ENCODE measurements around the gene GAL3ST3.
A peak's percentile ranks its signal among the peaks of the same experiment; 100 is the strongest.

GRCh38 chr11:66069715-66070603 is 21.0 kb upstream of the GAL3ST3 start, which contains the start of gene PACS1:
- TF ChIP-seq CTCF (conservative IDR thresholded peaks at IDR 0.05; ENCODE audit: low read depth in 2 of 2) (no peak), EZH2 (IDR thresholded peaks at IDR 0.05; ENCODE audit: low read depth, unreplicated experiment) (no peak), REST (IDR thresholded peaks at IDR 0.05; ENCODE audit: unreplicated experiment) (no peak), POLR2AphosphoS5 (IDR thresholded peaks at IDR 0.05; ENCODE audit: low read depth) (peak; percentile 37; the same call in 1 of the 2 replicates), EZH2phosphoT487 (IDR thresholded peaks at IDR 0.05; ENCODE audit: unreplicated experiment) (no peak), NANOG (IDR thresholded peaks at IDR 0.05; ENCODE audit: borderline replicate concordance) (no peak), CREB1 (CRISPR knock-in tag; IDR thresholded peaks at IDR 0.05; ENCODE audit: low read depth) (no peak), ETS1 (IDR thresholded peaks at IDR 0.05) (no peak), ZNF331 (CRISPR knock-in tag; IDR thresholded peaks at IDR 0.05; ENCODE audit: low read depth) (no peak), STAT1 (IDR thresholded peaks at IDR 0.05; ENCODE audit: unreplicated experiment) (no peak), JUNB (IDR thresholded peaks at IDR 0.05; ENCODE audit: unreplicated experiment) (no peak)
- TF ChIP-seq, protein P1, sequence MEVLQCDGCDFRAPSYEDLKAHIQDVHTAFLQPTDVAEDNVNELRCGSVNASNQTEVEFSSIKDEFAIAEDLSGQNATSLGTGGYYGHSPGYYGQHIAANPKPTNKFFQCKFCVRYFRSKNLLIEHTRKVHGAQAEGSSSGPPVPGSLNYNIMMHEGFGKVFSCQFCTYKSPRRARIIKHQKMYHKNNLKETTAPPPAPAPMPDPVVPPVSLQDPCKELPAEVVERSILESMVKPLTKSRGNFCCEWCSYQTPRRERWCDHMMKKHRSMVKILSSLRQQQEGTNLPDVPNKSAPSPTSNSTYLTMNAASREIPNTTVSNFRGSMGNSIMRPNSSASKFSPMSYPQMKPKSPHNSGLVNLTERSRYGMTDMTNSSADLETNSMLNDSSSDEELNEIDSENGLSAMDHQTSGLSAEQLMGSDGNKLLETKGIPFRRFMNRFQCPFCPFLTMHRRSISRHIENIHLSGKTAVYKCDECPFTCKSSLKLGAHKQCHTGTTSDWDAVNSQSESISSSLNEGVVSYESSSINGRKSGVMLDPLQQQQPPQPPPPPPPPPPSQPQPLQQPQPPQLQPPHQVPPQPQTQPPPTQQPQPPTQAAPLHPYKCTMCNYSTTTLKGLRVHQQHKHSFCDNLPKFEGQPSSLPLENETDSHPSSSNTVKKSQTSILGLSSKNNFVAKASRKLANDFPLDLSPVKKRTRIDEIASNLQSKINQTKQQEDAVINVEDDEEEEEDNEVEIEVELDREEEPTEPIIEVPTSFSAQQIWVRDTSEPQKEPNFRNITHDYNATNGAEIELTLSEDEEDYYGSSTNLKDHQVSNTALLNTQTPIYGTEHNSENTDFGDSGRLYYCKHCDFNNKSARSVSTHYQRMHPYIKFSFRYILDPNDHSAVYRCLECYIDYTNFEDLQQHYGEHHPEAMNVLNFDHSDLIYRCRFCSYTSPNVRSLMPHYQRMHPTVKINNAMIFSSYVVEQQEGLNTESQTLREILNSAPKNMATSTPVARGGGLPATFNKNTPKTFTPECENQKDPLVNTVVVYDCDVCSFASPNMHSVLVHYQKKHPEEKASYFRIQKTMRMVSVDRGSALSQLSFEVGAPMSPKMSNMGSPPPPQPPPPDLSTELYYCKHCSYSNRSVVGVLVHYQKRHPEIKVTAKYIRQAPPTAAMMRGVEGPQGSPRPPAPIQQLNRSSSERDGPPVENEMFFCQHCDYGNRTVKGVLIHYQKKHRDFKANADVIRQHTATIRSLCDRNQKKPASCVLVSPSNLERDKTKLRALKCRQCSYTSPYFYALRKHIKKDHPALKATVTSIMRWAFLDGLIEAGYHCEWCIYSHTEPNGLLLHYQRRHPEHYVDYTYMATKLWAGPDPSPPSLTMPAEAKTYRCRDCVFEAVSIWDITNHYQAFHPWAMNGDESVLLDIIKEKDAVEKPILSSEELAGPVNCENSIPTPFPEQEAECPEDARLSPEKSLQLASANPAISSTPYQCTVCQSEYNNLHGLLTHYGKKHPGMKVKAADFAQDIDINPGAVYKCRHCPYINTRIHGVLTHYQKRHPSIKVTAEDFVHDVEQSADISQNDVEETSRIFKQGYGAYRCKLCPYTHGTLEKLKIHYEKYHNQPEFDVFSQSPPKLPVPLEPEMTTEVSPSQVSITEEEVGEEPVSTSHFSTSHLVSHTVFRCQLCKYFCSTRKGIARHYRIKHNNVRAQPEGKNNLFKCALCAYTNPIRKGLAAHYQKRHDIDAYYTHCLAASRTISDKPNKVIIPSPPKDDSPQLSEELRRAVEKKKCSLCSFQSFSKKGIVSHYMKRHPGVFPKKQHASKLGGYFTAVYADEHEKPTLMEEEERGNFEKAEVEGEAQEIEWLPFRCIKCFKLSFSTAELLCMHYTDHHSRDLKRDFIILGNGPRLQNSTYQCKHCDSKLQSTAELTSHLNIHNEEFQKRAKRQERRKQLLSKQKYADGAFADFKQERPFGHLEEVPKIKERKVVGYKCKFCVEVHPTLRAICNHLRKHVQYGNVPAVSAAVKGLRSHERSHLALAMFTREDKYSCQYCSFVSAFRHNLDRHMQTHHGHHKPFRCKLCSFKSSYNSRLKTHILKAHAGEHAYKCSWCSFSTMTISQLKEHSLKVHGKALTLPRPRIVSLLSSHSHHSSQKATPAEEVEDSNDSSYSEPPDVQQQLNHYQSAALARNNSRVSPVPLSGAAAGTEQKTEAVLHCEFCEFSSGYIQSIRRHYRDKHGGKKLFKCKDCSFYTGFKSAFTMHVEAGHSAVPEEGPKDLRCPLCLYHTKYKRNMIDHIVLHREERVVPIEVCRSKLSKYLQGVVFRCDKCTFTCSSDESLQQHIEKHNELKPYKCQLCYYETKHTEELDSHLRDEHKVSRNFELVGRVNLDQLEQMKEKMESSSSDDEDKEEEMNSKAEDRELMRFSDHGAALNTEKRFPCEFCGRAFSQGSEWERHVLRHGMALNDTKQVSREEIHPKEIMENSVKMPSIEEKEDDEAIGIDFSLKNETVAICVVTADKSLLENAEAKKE (CRISPR knock-in tag; IDR thresholded peaks at IDR 0.05), result no peak
